ENCODE results near the gene SGTB.

GRCh38 chr5:65646938-65647337, 75.0 kb downstream of the SGTB start:
- TF ChIP-seq CTCF (IDR thresholded peaks at IDR 0.05 in 4 of 5, conservative IDR thresholded peaks at IDR 0.05 in 1 of 5) (no peak), POLR2A (IDR thresholded peaks at IDR 0.05) (no peak)
